A673 (cell line): Measurements from ENCODE around the gene YES1.

Source experiments
- CTCF ChIP-seq: fragments of 300-800, 200-600 bp; sonication (generic); conservative IDR thresholded peaks from 2 replicates; pipeline ENCODE4 v1.5.1; 2017; ENCODE audit warnings: low read depth, mild to moderate bottlenecking, antibody characterized with exemption, low read length, moderate library complexity, mixed read lengths
- EZH2 ChIP-seq: fragments of 200-600 bp; sonication (generic); IDR thresholded peaks from 2 replicates; pipeline ENCODE4 v1.6.1; 2017; ENCODE audit warnings: borderline replicate concordance, low read depth, mild to moderate bottlenecking, mixed read lengths, antibody characterized with exemption, low read length; ENCODE audit not compliant: poor library complexity, severe bottlenecking

DNA sequence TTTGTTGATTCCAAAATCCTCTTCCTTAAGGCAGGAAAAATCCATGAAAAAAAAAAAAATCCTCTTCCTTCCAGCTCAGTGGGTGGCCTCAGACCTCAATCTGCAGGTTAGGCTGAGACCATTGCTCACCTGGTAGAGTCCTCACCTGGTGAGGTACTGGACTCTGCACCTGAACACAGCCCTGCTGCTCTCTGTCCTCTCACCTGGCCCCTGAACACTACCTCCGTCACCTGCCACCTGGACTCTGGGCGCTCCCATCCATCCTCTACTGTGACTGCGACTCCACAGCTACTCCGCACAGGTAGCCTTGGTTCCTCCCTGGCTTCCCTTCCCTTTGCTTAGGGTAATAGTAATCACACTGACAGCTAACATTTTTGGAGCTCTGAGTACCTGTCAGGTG is 132.5 kb downstream of the YES1 start:
- TF ChIP-seq CTCF (no peak), EZH2 (no peak)
